ENCODE results near the gene COX7A2L. TPM values are rescaled to one million over a fixed set of nuclear protein-coding genes. Genes with fewer than 3 reads are reported as not detected.
"Not testable (repeated sequence)": the region's sequence is repeated elsewhere in the genome, so short reads cannot be mapped to it uniquely, and the experiment has no call there.

The COX7A2L gene
- total and polyA plus RNA-seq, 9 donors, result 130 to 294 (median 165) TPM

GRCh38 chr2:42353792-42354429 lies 7.1 kb downstream of the COX7A2L start:
- no peaks in the 10 kb centered on the region for H3K9me3 ChIP-seq
- DNase-seq, result no peak
- no peaks in the 10 kb centered on the region for H3K27me3 ChIP-seq
- intact Hi-C loops (cut with DNase I), result no loop called here
- H3K4me1 ChIP-seq (ENCODE audit: insufficient read depth), result peaks cover 5% of the 10 kb centered on the region
- no peaks in the 10 kb centered on the region for H3K36me3 ChIP-seq
- no peak overlapping the region for H3K27ac ChIP-seq
- TF ChIP-seq POLR2A (IDR thresholded peaks at IDR 0.05) (no peak), EP300 (IDR thresholded peaks at IDR 0.05) (no peak), CTCF (IDR thresholded peaks at IDR 0.05) (no peak)
- WGBS, 3 donors, result 77 to 84% (median 78%) methylated on average over 5 of the region's 5 CpGs
- H3K4me3 ChIP-seq, result no peak overlapping the region

DNA sequence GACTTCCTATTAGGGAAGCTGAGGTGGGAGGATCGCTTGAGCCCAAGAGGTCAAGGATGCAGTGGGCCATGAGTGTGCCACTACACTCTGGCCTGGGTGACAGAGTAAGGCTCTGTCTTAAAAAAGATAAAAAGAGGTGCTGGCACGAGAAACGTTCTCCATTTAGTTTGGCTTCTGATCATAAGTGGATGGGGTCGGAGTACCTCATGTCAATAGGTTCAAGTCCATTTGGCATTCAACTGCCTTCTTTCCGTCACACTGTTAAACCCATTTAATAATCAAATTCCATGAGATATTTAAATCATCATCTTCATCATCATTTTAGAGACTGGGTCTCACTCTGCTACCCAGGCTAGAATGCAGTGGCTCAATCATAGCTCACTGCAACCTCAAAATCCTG lies 9.2 kb downstream of the COX7A2L start:
- TF ChIP-seq CTCF (IDR thresholded peaks at IDR 0.05) (no peak), EP300 (IDR thresholded peaks at IDR 0.05) (no peak), POLR2A (IDR thresholded peaks at IDR 0.05) (no peak)
- intact Hi-C loops (cut with DNase I), result no loop called here
- no peak for DNase-seq
- H3K4me3 ChIP-seq, result no peak overlapping the region
- peaks cover 5% of the 10 kb centered on the region for H3K4me1 ChIP-seq (ENCODE audit: insufficient read depth)
- H3K36me3 ChIP-seq, result no peaks in the 10 kb centered on the region
- H3K27me3 ChIP-seq, result no peaks in the 10 kb centered on the region
- no peak overlapping the region for H3K27ac ChIP-seq
- WGBS, 3 donors, result 86 to 91% (median 90%) methylated on average over 5 of the region's 5 CpGs
- no peaks in the 10 kb centered on the region for H3K9me3 ChIP-seq

DNA sequence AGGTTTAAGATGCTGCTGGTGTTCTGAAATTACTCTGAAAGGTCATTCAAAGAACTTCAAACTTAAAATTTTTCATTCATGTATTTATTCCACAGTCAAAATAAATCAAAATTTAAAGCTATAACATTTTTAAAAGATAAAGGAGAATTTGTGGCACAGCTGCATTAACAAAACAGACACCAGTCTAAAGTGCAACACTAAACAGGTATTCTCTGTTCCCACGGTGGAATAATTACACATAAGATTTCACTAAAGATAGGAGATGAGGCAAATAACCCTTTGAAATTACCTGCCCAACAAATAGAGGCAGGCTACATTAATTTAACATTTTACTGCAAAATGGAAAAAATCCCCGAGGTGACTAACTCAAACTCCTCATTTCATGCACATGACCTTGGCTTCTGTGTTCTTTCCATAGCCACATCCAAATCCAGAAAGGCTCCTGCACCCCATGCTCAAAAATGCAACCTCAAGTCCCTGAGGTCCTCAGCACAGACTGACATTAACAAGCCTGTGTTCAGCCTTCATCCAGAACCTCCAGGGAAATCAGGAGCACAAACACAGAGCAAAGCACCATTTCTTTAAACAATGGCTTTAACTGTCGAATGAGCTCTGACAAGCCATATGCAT lies 10.5 kb downstream of the COX7A2L start:
- TF ChIP-seq POLR2A (IDR thresholded peaks at IDR 0.05), result no peak
- TF ChIP-seq CTCF (IDR thresholded peaks at IDR 0.05), result no peak
- TF ChIP-seq EP300 (IDR thresholded peaks at IDR 0.05), result no peak
- Histone ChIP-seq H3K4me1 (ENCODE audit: insufficient read depth) (peaks cover 10% of the 10 kb centered on the region), H3K4me3 (no peak overlapping the region), H3K27ac (no peak overlapping the region), H3K36me3 (no peaks in the 10 kb centered on the region), H3K27me3 (no peaks in the 10 kb centered on the region), H3K9me3 (no peaks in the 10 kb centered on the region)
- WGBS, 3 donors, result 20 to 44% (median 20%) methylated on average over 3 of the region's 3 CpGs
- intact Hi-C loops (cut with DNase I), result no loop called here
- DNase-seq, result no peak

DNA sequence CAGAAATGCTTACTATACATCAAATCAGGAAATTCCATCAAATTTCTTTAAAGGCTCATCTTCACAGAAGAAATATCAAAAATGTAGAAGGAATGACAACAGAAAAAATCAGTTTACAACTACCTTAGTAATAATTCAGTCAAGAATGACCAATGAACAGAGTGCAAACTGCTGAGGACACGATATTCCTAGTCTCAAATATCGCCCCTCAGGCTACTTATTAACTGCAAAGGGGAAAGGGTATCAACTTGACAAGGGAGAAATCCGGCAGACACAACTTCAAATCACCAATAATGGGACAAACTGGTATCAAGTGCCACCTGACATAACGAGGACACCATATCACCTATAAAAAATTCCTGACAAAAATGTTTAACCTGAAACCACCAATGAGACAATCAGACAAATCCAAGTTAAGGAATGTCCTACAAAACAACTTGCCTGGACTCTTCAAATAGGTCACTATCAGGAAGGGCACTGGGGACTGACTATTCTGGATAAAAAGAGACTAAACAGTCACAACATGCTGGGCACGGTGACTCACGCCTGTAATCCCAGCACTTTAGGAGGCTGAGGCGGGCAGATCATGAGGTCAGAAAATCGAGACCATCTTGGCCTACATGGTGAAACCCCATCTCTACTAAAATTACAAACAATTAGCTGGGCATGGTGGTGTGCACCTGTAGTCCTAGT lies 12.8 kb downstream of the COX7A2L start:
- intact Hi-C loops (cut with DNase I), result no loop called here
- H3K27me3 ChIP-seq, result no peaks in the 10 kb centered on the region
- WGBS, 3 donors, result 95 to 97% (median 96%) methylated on average over 8 of the region's 8 CpGs
- H3K4me1 ChIP-seq (ENCODE audit: insufficient read depth), result peaks cover 10% of the 10 kb centered on the region
- no peaks in the 10 kb centered on the region for H3K36me3 ChIP-seq
- H3K9me3 ChIP-seq, result no peaks in the 10 kb centered on the region
- no peak for DNase-seq
- TF ChIP-seq CTCF (IDR thresholded peaks at IDR 0.05) (no peak), EP300 (IDR thresholded peaks at IDR 0.05) (no peak), POLR2A (IDR thresholded peaks at IDR 0.05) (no peak)
- no peak overlapping the region for H3K4me3 ChIP-seq
- H3K27ac ChIP-seq, result no peak overlapping the region

DNA sequence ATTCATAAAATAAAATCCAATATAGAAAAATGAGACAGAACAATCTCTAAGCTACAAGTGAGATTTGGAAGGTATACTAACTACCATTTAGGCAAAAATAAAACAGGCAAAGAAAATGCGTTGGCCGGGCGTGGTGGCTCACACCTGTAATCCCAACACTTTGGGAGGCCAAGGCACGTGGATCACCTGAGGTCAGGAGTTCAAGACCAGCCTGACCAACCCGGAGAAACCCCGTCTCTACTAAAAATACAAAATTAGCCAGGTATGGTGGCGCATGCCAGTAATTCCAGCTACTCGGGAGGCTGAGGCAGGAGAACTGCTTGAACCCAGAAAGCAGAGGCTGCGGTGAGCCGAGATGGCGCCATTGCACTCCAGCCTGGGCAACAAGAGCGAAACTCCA lies 13.5 kb downstream of the COX7A2L start:
- H3K36me3 ChIP-seq; H3K27me3 ChIP-seq; H3K9me3 ChIP-seq; H3K4me3 ChIP-seq; DNase-seq; H3K27ac ChIP-seq; intact Hi-C loops (cut with DNase I): not testable (repeated sequence)
- peaks cover 15% of the 10 kb centered on the region for H3K4me1 ChIP-seq (ENCODE audit: insufficient read depth)
- WGBS, 3 donors, result 93 to 98% (median 98%) methylated on average over 12 of the region's 12 CpGs

DNA sequence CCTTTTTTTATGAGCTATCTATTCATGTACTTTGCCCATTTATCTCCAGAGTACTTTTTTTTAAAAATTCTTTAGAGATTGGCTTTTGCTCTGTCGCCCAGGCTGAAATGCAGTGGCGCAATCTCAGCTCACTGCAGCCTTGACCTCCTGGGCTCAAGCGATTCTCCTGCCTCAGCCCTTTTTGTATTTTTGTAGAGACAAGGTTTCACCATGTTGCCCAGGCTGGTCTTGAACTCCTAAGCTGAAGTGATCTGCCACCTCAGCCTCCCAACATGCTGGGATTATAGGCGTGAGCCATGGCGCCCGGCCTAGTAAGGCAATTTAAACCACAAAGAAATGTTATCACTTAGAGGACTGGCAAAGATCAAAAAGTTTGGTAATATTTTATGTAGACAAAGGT lies 14.2 kb downstream of the COX7A2L start:
- WGBS, 3 donors, result 71 to 87% (median 73%) methylated on average over 6 of the region's 6 CpGs
- DNase-seq; H3K4me3 ChIP-seq; H3K9me3 ChIP-seq; H3K36me3 ChIP-seq; H3K27me3 ChIP-seq; intact Hi-C loops (cut with DNase I); H3K27ac ChIP-seq: not testable (repeated sequence)
- H3K4me1 ChIP-seq (ENCODE audit: insufficient read depth), result peaks cover 18% of the 10 kb centered on the region

All from ovary (tissue), 9 donors.